HCT116 (cell line): Measurements from ENCODE around the gene SALL3. TPM values are rescaled to one million over a fixed set of nuclear protein-coding genes. Genes with fewer than 3 reads are reported as not detected.

ENCODE experiments used
- ATAC-seq: fragments of 200-7000 bp; cut with Tn5 transposase; 2 replicates; pipeline ENCODE4 v1.9.1; 2020; ENCODE audit warnings: mild to moderate bottlenecking, moderate library complexity
- BruUV-seq: library from RNA; stranded (reverse); fragments of 400-500 nt; replicated peaks from 2 replicates; lab custom pipeline; 2021; lab: Mats Ljungman, UMichigan
- CTCF ChIA-PET: fragments of 300-600 bp; sonication (Branson Sonifier 250); formaldehyde crosslinking; loops from one replicate; lab custom pipeline; 2021; ENCODE audit warnings: antibody characterized with exemption; lab: Charles Lee
- POLR2A ChIA-PET: fragments of 300-600, 350-600 bp; sonication (Branson Sonifier 250); formaldehyde crosslinking; loops from one replicate; lab custom pipeline; 2021; ENCODE audit warnings: antibody characterized with exemption; lab: Charles Lee
- RAD21 ChIA-PET, 2 experiments: fragments of 300-600 bp; sonication (Branson Sonifier 250); formaldehyde crosslinking; loops; one replicate each; lab custom pipeline; 2023; ENCODE audit warnings: low total read pairs in 2 of 2; ENCODE audit not compliant: uncharacterized antibody in 2 of 2, unreplicated experiment in 2 of 2, low non-redundant PET in 1 of 2; lab: Charles Lee
- DNase-seq: peaks from one replicate; pipeline ENCODE4 v3.0.0-alpha.2; 2010; ENCODE audit warnings: low read depth, low spot score
- H2AFZ ChIP-seq: fragments of 200-600 bp; shearing (Covaris generic), sonication (generic); 2 replicates; pipeline ENCODE4 v1.6.1; 2017; ENCODE audit warnings: low read depth, mixed run types, mixed read lengths, antibody characterized with exemption, low read length; ENCODE audit not compliant: poor library complexity, severe bottlenecking
- H3K27ac ChIP-seq: 2 replicates; pipeline ENCODE4 v1.5.1; 2012; ENCODE audit warnings: low read depth, low read length
- H3K27me3 ChIP-seq: fragments of 200-600 bp; sonication (generic); 2 replicates; pipeline ENCODE4 v1.6.1; 2016; ENCODE audit warnings: mixed run types, low read length, mixed read lengths; ENCODE audit not compliant: insufficient read depth
- H3K36me3 ChIP-seq, 2 experiments: fragments of 200-500 bp in 1 of 2; fragments of 200-600 bp in 1 of 2; sonication (Bioruptor generic) in 1 of 2; sonication (generic) in 1 of 2; 2 replicates each; pipeline versions ENCODE4 v1.5.1 to v1.6.1; 2014 to 2016; ENCODE audit warnings: low read length in 2 of 2, inconsistent platforms in 1 of 2, mixed read lengths in 1 of 2, mixed run types in 1 of 2; ENCODE audit not compliant: insufficient read depth in 2 of 2, control insufficient read depth in 1 of 2
- H3K4me1 ChIP-seq, 2 experiments: fragments of 200-600 bp in 1 of 2; sonication (generic) in 1 of 2; 2 replicates each; pipeline versions ENCODE4 v1.5.1 to v1.6.1; 2012 to 2017; ENCODE audit warnings: low read length in 2 of 2, inconsistent platforms in 1 of 2, mild to moderate bottlenecking in 1 of 2, mixed read lengths in 1 of 2, mixed run types in 1 of 2, moderate library complexity in 1 of 2; ENCODE audit not compliant: insufficient read depth in 2 of 2, control insufficient read depth in 1 of 2
- H3K4me2 ChIP-seq: fragments of 200-600 bp; sonication (generic); 2 replicates; pipeline ENCODE4 v1.6.1; 2017; ENCODE audit warnings: mixed run types, low read length, mixed read lengths
- H3K4me3 ChIP-seq, 2 experiments: fragments of 200-600 bp in 1 of 2; sonication (generic) in 1 of 2; replicated peaks in 1 of 2; 2 replicates each; pipeline ENCODE4 v1.5.1; 2011 to 2016; ENCODE audit warnings: low read length in 2 of 2, control low read depth in 1 of 2, low read depth in 1 of 2, mild to moderate bottlenecking in 1 of 2, mixed read lengths in 1 of 2, mixed run types in 1 of 2
- H3K79me2 ChIP-seq: fragments of 200-600 bp; sonication (generic); 2 replicates; pipeline ENCODE4 v1.6.1; 2017; ENCODE audit warnings: mild to moderate bottlenecking, mixed run types, low read length, moderate library complexity, mixed read lengths; ENCODE audit not compliant: insufficient read depth
- H3K9ac ChIP-seq: fragments of 200-600 bp; sonication (generic); 2 replicates; pipeline ENCODE4 v1.6.1; 2016; ENCODE audit warnings: low read length, mixed read lengths
- H3K9me2 ChIP-seq: fragments of 200-600 bp; sonication (generic), shearing (Covaris generic); 2 replicates; pipeline ENCODE4 v1.6.1; 2017; ENCODE audit warnings: mixed run types, mild to moderate bottlenecking, moderate library complexity; ENCODE audit not compliant: insufficient read depth
- H3K9me3 ChIP-seq, 2 experiments: fragments of 200-500 bp in 1 of 2; fragments of 200-600 bp in 1 of 2; sonication (Bioruptor generic) in 1 of 2; sonication (generic) in 1 of 2; 2 replicates each; pipeline ENCODE4 v1.6.1; 2014 to 2017; ENCODE audit warnings: low read length in 2 of 2, mixed read lengths in 2 of 2, inconsistent platforms in 1 of 2, low read depth in 1 of 2, mild to moderate bottlenecking in 1 of 2, mixed run types in 1 of 2, moderate library complexity in 1 of 2; ENCODE audit not compliant: control insufficient read depth in 1 of 2, insufficient read depth in 1 of 2
- H4K20me1 ChIP-seq: fragments of 200-600 bp; sonication (generic), shearing (Covaris generic); 2 replicates; pipeline ENCODE4 v1.6.1; 2017; ENCODE audit warnings: mixed run types, mild to moderate bottlenecking, moderate library complexity; ENCODE audit not compliant: insufficient read depth
- CEBPB ChIP-seq: IDR thresholded peaks from 2 replicates; pipeline ENCODE4 v1.6.1; 2012; ENCODE audit warnings: low read depth
- SIN3A ChIP-seq: IDR thresholded peaks from 2 replicates; pipeline ENCODE4 v1.6.1; 2012; ENCODE audit warnings: low read depth
- SP1 ChIP-seq: IDR thresholded peaks from 2 replicates; pipeline ENCODE4 v1.6.1; 2012; ENCODE audit warnings: low read depth
- SRF ChIP-seq: IDR thresholded peaks from 2 replicates; pipeline ENCODE4 v1.6.1; 2012; ENCODE audit warnings: low read depth
- TCF7L2 ChIP-seq: IDR thresholded peaks from 2 replicates; pipeline ENCODE4 v1.7.0; 2011; ENCODE audit warnings: borderline replicate concordance, inconsistent platforms; ENCODE audit not compliant: insufficient read depth, insufficient read length; ENCODE audit errors: extremely low read depth
- YY1 ChIP-seq: IDR thresholded peaks from 2 replicates; pipeline ENCODE4 v1.6.1; 2011; ENCODE audit warnings: low read length, low read depth, moderate library complexity, mild to moderate bottlenecking; ENCODE audit not compliant: insufficient replicate concordance; ENCODE audit errors: extremely low read depth
- intact Hi-C: fragments of 100-400 bp; cut with micrococcal nuclease; formaldehyde crosslinking; loops from 2 replicates; pipeline ENCODE4 v1.10.0; 2022
- total RNA-seq: library from RNA; stranded (reverse); gene quantifications from one replicate; pipeline ENCODE4 v1.2.1, GENCODE V29; 2021; ENCODE audit not compliant: unreplicated experiment
- TF ChIP-seq, protein P1 (sequence below): IDR thresholded peaks from 2 replicates; pipeline ENCODE4 v1.6.1; 2011; ENCODE audit warnings: mild to moderate bottlenecking, low read length, moderate library complexity; ENCODE audit not compliant: insufficient replicate concordance; ENCODE audit errors: extremely low read depth

SALL3 gene
- total RNA-seq, 1 experiment from 2014 or later: not detected

DNA sequence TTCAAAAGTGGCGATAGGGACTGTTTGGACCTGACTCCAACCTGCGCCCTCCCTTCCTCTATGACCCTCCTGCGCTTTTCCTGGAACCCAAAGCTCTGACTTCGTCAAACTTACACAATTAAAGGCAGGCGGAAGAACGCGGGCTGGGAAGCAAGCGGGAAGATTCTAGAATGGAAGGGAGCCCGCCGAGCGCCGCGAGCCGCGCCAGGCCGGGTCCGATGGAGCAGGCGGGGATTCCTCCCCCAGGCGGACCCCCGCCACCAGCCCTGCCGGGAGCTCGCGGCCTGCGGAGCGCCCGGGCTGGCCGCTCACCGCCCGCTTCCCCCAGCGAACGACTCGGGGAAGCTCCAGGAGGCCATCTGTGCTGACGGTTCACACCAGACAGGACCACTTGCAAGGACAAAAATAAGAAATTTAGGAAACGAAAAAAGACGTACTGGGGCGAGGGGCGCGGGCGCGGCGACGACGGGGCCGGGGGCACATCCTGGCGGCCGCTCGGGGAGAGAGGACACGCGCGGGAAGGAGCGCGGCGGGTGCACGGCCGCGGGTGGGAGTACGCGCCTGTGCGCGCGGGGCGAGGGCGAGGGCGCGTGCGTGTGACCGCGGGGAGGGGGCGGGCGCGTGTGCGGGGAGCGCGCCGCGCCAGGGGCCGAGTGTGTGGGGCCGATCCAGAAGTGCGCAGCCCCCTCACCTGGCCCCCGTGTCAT is 1.1 kb upstream of the SALL3 start:
- Histone ChIP-seq H3K79me2 (no peaks in the 10 kb centered on the region), H3K4me2 (no peak overlapping the region)
- TF ChIP-seq SP1 (no peak), YY1 (no peak), SRF (no peak), SIN3A (no peak), CEBPB (no peak), TCF7L2 (no peak)
- TF ChIP-seq, protein P1, sequence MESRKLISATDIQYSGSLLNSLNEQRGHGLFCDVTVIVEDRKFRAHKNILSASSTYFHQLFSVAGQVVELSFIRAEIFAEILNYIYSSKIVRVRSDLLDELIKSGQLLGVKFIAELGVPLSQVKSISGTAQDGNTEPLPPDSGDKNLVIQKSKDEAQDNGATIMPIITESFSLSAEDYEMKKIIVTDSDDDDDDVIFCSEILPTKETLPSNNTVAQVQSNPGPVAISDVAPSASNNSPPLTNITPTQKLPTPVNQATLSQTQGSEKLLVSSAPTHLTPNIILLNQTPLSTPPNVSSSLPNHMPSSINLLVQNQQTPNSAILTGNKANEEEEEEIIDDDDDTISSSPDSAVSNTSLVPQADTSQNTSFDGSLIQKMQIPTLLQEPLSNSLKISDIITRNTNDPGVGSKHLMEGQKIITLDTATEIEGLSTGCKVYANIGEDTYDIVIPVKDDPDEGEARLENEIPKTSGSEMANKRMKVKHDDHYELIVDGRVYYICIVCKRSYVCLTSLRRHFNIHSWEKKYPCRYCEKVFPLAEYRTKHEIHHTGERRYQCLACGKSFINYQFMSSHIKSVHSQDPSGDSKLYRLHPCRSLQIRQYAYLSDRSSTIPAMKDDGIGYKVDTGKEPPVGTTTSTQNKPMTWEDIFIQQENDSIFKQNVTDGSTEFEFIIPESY: no peak
- TF ChIP-seq, all 23 proteins: peak for 0
- no peak overlapping the region for H3K27ac ChIP-seq
- DNase-seq: no peak
- H3K4me3 ChIP-seq: no peak overlapping the region
- ChIA-PET CTCF (no interaction called here), RAD21 (no interaction called here), POLR2A (no interaction called here)
- no peaks in the 10 kb centered on the region for H3K27me3 ChIP-seq
- no peaks in the 10 kb centered on the region for H3K9me2 ChIP-seq
- H3K9ac ChIP-seq: no peak overlapping the region
- intact Hi-C loops: no loop called here
- no peaks in the 10 kb centered on the region for H3K9me3 ChIP-seq
- no peaks in the 10 kb centered on the region for H3K36me3 ChIP-seq
- no TSS peak for BruUV-seq
- no peak overlapping the region for H2AFZ ChIP-seq
- no peaks in the 10 kb centered on the region for H4K20me1 ChIP-seq
- H3K4me1 ChIP-seq: no peaks in the 10 kb centered on the region
- no peak for ATAC-seq
